ENCODE data around the gene NFATC3. TPM values are rescaled to one million over a fixed set of nuclear protein-coding genes. Genes with fewer than 3 reads are reported as not detected.

Gene NFATC3
- total and polyA plus RNA-seq, 12 donors = 6.3 to 32.9 (median 23.4) TPM

DNA sequence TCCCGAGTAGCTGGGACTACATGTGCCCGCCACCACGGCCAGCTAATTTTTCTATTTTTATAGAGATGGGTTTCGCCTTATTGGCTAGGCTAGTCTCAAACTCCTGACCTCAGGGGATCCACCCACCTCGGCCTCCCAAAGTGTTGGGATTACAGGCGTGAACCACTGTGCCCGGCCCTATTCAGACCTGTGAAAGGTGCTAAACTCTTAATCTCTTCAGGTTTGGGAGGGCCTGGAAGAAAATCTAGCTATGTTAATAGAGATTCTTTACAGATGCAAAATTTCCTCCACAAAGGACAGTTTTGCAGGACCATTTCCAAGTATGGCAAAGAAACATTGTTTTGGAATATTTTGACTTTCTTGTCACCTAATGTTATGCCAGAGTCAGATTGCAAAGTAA lies 156.9 kb downstream of the NFATC3 start:
- Histone ChIP-seq H3K36me3 (no peaks in the 10 kb centered on the region), H3K4me1 (peaks cover 7 to 46% (median 39%) of the 10 kb centered on the region in 9 donors), H3K27ac (no peak overlapping the region), H3K9me3 (no peaks in the 10 kb centered on the region), H3K27me3 (no peaks in the 10 kb centered on the region), H3K4me3 (no peak overlapping the region)
- intact Hi-C loops (cut with DNase I) = loop anchor here in 6 of 10 donors (5.0 to 10.0 kb wide), 3 partner anchors 85 to 273 kb away; no protein-coding TSS in a partner anchor
- no peak for DNase-seq
- no peak for ATAC-seq
- 83 to 84% methylated on average over 7 of the region's 7 CpGs for WGBS, 2 donors
- TF ChIP-seq, protein P1, sequence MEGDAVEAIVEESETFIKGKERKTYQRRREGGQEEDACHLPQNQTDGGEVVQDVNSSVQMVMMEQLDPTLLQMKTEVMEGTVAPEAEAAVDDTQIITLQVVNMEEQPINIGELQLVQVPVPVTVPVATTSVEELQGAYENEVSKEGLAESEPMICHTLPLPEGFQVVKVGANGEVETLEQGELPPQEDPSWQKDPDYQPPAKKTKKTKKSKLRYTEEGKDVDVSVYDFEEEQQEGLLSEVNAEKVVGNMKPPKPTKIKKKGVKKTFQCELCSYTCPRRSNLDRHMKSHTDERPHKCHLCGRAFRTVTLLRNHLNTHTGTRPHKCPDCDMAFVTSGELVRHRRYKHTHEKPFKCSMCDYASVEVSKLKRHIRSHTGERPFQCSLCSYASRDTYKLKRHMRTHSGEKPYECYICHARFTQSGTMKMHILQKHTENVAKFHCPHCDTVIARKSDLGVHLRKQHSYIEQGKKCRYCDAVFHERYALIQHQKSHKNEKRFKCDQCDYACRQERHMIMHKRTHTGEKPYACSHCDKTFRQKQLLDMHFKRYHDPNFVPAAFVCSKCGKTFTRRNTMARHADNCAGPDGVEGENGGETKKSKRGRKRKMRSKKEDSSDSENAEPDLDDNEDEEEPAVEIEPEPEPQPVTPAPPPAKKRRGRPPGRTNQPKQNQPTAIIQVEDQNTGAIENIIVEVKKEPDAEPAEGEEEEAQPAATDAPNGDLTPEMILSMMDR (IDR thresholded peaks at IDR 0.05) = no peak

DNA sequence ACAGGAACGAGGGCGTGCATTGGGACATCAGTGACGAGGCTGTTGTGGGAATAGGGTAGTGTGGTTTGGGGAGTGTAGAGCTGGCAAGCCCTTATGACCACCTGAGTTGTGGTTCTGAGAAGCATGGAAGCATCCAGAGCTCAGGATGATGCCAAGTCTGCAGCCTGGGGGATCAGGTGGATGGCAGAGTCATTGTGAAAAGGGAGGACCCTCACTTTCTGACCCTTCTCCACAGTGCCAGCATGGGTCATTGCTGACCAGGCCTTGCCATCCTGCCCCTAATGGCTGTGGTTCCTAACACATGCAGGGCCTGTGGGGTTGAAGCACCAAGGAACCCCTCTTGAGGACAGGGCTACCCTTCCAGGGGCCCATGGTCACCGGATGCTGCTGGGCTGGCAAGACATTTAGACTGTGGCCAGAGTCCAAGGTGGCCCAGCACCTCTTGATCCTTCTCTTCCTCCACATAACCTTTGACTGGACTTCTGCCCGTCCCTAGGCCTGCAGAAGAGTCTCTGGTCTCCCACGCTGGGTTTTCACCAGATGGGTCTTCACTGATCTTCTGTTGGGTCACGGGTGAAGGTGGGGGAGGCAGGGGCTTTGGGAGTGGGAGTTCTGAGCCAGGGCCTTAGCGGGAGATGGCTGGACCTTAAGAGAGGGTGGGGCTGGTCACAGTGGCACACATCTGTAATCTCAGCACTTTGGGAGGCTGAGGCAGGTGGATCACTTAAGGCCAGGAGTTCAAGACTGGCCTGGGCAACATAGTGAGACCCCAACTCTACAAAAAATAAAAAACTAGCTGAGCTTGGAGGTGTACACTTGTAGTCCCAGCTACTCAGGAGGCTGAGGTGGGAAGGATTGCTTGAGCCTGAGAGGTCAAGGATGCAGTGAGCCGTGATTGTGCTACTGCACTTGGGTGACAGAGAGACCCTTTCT lies 158.0 kb downstream of the NFATC3 start:
- no peak overlapping the region for H3K27ac ChIP-seq
- DNase-seq (no peak), ATAC-seq (no peak)
- no peaks in the 10 kb centered on the region for H3K9me3 ChIP-seq
- intact Hi-C loops (cut with DNase I) = loop anchor here in 6 of 10 donors (5.0 to 10.0 kb wide), 3 partner anchors 84 to 272 kb away; no protein-coding TSS in a partner anchor
- no peak overlapping the region for H3K4me3 ChIP-seq
- WGBS, 2 donors = 88 to 91% methylated on average over 9 of the region's 9 CpGs
- no peaks in the 10 kb centered on the region for H3K27me3 ChIP-seq
- peaks cover 0 to 2% (median 0%) of the 10 kb centered on the region in 9 donors for H3K36me3 ChIP-seq
- TF ChIP-seq, protein P1 (IDR thresholded peaks at IDR 0.05) = no peak
- peaks cover 10 to 49% (median 45%) of the 10 kb centered on the region in 9 donors for H3K4me1 ChIP-seq

DNA sequence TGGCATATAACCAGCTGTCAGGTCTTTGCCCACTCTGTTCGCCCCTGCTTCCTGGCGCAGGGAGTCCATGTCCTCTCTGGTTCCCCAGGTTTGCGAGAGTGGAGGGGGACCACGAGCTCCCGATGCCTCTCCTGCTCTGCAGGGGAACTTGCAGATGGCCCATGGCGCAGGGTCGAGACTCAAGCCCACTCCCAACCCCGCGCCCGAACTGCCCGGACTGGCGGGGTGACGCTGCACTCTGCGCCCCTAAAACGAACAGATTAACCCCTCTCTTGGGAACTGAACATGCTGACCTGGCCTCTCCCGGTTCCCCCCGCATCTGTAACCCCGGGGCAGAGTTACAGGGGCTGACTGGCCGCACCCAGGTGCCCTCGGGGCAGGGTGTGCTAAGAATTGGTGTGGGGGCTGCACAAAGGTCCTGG lies 159.3 kb downstream of the NFATC3 start:
- Histone ChIP-seq H3K36me3 (peaks cover 0 to 15% (median 0%) of the 10 kb centered on the region in 9 donors), H3K27me3 (no peaks in the 10 kb centered on the region), H3K9me3 (no peaks in the 10 kb centered on the region), H3K27ac (peak overlapping the region in 9 of 10 donors; percentile 67 to 95 (median 84)), H3K4me1 (peaks cover 10 to 57% (median 53%) of the 10 kb centered on the region in 9 donors), H3K4me3 (peak overlapping the region; percentile 75 to 100 (median 87))
- WGBS, 2 donors = 5 to 7% methylated on average over 20 of the region's 20 CpGs
- no peak for DNase-seq
- TF ChIP-seq, protein P1 (IDR thresholded peaks at IDR 0.05) = no peak
- ATAC-seq = peak in 1 of 8 donors; percentile 8
- intact Hi-C loops (cut with DNase I) = loop anchor here in 6 of 10 donors (5.0 to 10.0 kb wide), 3 partner anchors 83 to 270 kb away; no protein-coding TSS in a partner anchor

All from heart right ventricle (tissue), 16 donors.